Muscle layer of colon (tissue), 2 donors: ENCODE data around the gene GIGYF2.

Experiments used
- H3K27ac ChIP-seq: one replicate; pipeline ENCODE4 v1.7.0; 2013; ENCODE audit warnings: low read depth, mild to moderate bottlenecking, low read length, moderate library complexity
- H3K27me3 ChIP-seq, 2 donors: one replicate each; pipeline ENCODE4 v1.7.0; 2013; ENCODE audit warnings: low read length in 2 of 2, mild to moderate bottlenecking in 2 of 2; ENCODE audit not compliant: insufficient read depth in 2 of 2, control insufficient read depth in 1 of 2
- H3K36me3 ChIP-seq: one replicate; pipeline ENCODE4 v1.7.0; 2013; ENCODE audit warnings: mild to moderate bottlenecking, low read length; ENCODE audit not compliant: insufficient read depth
- H3K4me1 ChIP-seq: one replicate; pipeline ENCODE4 v1.7.0; 2013; ENCODE audit warnings: mild to moderate bottlenecking, low read length; ENCODE audit not compliant: insufficient read depth
- H3K4me3 ChIP-seq, 2 donors: one replicate each; pipeline ENCODE4 v1.7.0; 2013; ENCODE audit warnings: low read length in 2 of 2, low read depth in 1 of 2, mild to moderate bottlenecking in 1 of 2, moderate library complexity in 1 of 2
- H3K9ac ChIP-seq: one replicate; pipeline ENCODE4 v1.7.0; 2013; ENCODE audit warnings: low read length
- H3K9me3 ChIP-seq: one replicate; pipeline ENCODE4 v1.7.0; 2013; ENCODE audit warnings: mild to moderate bottlenecking, low read length
- donor health status: abdominal sarcoma.
- donor health status: Adenocarcinoma of cecum.

Gene GIGYF2

GRCh38 chr2:232697059-232697806, at the start of gene GIGYF2:
Gene GIGYF2, plus strand, starts transcription at chr2:232697331. Its CDS starts 37,867 bp downstream, at chr2:232735198.
- H3K4me3 ChIP-seq, result peak within 1 kb of the TSS; percentile 78 to 95
- no peaks in the 10 kb centered on the region for H3K36me3 ChIP-seq
- no peaks in the 10 kb centered on the region for H3K27me3 ChIP-seq
- peak within 1 kb of the TSS; percentile 89 for H3K27ac ChIP-seq
- H3K9me3 ChIP-seq, result no peaks in the 10 kb centered on the region
- H3K9ac ChIP-seq, result peak within 1 kb of the TSS; percentile 90
- peaks cover 34% of the 10 kb centered on the region for H3K4me1 ChIP-seq

GRCh38 chr2:232649033-232649432, 48.1 kb upstream of the GIGYF2 start:
- Histone ChIP-seq H3K36me3 (no peaks in the 10 kb centered on the region), H3K4me3 (no peak overlapping the region), H3K9ac (no peak overlapping the region), H3K27me3 (no peaks in the 10 kb centered on the region), H3K4me1 (no peaks in the 10 kb centered on the region), H3K27ac (no peak overlapping the region), H3K9me3 (no peaks in the 10 kb centered on the region)

- Histone ChIP-seq H3K36me3 (no peaks in the 10 kb centered on the region), H3K9me3 (no peaks in the 10 kb centered on the region), H3K4me1 (no peaks in the 10 kb centered on the region), H3K9ac (no peak overlapping the region), H3K4me3 (no peak overlapping the region), H3K27ac (no peak overlapping the region), H3K27me3 (no peaks in the 10 kb centered on the region)
Observed at GRCh38 chr2:232652505-232652851, 44.7 kb upstream of the GIGYF2 start.

- H3K27me3 ChIP-seq, result no peaks in the 10 kb centered on the region
- H3K9ac ChIP-seq, result no peak overlapping the region
- H3K9me3 ChIP-seq, result no peaks in the 10 kb centered on the region
- H3K27ac ChIP-seq, result no peak overlapping the region
- no peaks in the 10 kb centered on the region for H3K36me3 ChIP-seq
- no peak overlapping the region for H3K4me3 ChIP-seq
- no peaks in the 10 kb centered on the region for H3K4me1 ChIP-seq
Observed at GRCh38 chr2:232653441-232653840, 43.7 kb upstream of the GIGYF2 start.

- Histone ChIP-seq H3K9me3 (no peaks in the 10 kb centered on the region), H3K4me3 (no peak overlapping the region), H3K36me3 (no peaks in the 10 kb centered on the region), H3K9ac (no peak overlapping the region), H3K27me3 (no peaks in the 10 kb centered on the region), H3K27ac (no peak overlapping the region), H3K4me1 (no peaks in the 10 kb centered on the region)
Observed at GRCh38 chr2:232655392-232655791, 41.7 kb upstream of the GIGYF2 start.

- Histone ChIP-seq H3K27me3 (no peaks in the 10 kb centered on the region), H3K9me3 (no peaks in the 10 kb centered on the region), H3K27ac (no peak overlapping the region), H3K36me3 (no peaks in the 10 kb centered on the region), H3K9ac (no peak overlapping the region), H3K4me3 (no peak overlapping the region), H3K4me1 (no peaks in the 10 kb centered on the region)
Observed at GRCh38 chr2:232658217-232658785, 38.8 kb upstream of the GIGYF2 start.

- Histone ChIP-seq H3K9me3 (no peaks in the 10 kb centered on the region), H3K9ac (no peak overlapping the region), H3K27ac (no peak overlapping the region), H3K36me3 (no peaks in the 10 kb centered on the region), H3K4me3 (no peak overlapping the region), H3K27me3 (no peaks in the 10 kb centered on the region), H3K4me1 (no peaks in the 10 kb centered on the region)
Observed at GRCh38 chr2:232659359-232659758, 37.8 kb upstream of the GIGYF2 start.

- H3K27me3 ChIP-seq, result no peaks in the 10 kb centered on the region
- no peaks in the 10 kb centered on the region for H3K4me1 ChIP-seq
- no peaks in the 10 kb centered on the region for H3K9me3 ChIP-seq
- H3K36me3 ChIP-seq, result no peaks in the 10 kb centered on the region
- no peak overlapping the region for H3K27ac ChIP-seq
- H3K4me3 ChIP-seq, result no peak overlapping the region
- H3K9ac ChIP-seq, result no peak overlapping the region
Observed at GRCh38 chr2:232662486-232663260, 34.5 kb upstream of the GIGYF2 start.

GRCh38 chr2:232666051-232666805, 30.9 kb upstream of the GIGYF2 start:
- Histone ChIP-seq H3K27me3 (no peaks in the 10 kb centered on the region), H3K36me3 (no peaks in the 10 kb centered on the region), H3K9ac (no peak overlapping the region), H3K4me1 (no peaks in the 10 kb centered on the region), H3K9me3 (no peaks in the 10 kb centered on the region), H3K4me3 (no peak overlapping the region), H3K27ac (no peak overlapping the region)

GRCh38 chr2:232667989-232668583, 29.0 kb upstream of the GIGYF2 start:
- H3K4me1 ChIP-seq, result no peaks in the 10 kb centered on the region
- H3K36me3 ChIP-seq, result no peaks in the 10 kb centered on the region
- H3K27ac ChIP-seq, result no peak overlapping the region
- H3K4me3 ChIP-seq, result no peak overlapping the region
- H3K9ac ChIP-seq, result no peak overlapping the region
- no peaks in the 10 kb centered on the region for H3K27me3 ChIP-seq
- H3K9me3 ChIP-seq, result no peaks in the 10 kb centered on the region
